HG02798 (cell line): ENCODE measurements around the gene AHNAK.

Experiments used
- ATAC-seq: cut with Tn5 transposase; IDR thresholded peaks from one replicate; pipeline ENCODE4 v1.9.1; 2021; ENCODE audit warnings: mild to moderate bottlenecking; ENCODE audit not compliant: unreplicated experiment, poor library complexity

AHNAK gene

GRCh38 chr11:62443390-62444235 is 103.0 kb downstream of the AHNAK start:
- ATAC-seq = no peak

DNA sequence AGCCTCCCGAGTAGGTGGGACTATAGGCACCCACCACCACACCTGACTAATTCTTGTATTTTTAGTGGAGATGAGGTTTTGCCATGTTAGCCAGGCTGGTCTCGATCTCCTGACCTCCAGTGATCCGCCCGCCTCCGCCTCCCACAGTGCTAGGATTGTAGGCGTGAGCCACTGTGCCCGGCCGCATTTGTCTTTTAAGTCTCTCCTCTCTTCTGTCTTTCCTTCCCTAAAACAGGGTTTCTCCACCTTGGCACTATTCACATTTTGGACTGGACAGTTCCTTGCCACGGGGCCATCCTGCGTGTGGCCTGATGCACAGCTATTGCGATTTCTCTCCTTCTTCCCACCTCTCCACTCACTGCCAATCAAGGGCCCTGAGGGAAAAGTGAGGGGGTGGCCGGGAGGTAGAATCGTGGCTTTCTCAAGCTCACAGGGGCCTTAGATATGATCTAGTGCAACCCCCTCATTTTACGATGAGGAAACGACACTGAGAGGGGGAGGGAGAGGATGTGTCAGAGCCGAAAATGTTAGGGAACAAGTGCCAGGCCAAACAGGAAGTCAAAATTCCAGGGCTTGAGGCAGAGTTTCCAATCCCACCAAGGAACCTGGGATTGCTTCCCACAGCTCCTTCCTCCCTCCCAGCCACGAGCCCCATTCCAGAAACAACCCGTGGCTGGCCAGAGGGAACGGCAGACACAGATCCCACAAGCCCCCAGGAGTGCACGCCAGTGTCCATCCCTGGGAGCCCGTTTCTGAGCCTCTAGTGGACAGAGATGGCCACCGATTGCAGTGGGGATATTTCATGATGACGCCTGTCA is 106.6 kb downstream of the AHNAK start:
- no peak for ATAC-seq

GRCh38 chr11:62438641-62439040 is 108.0 kb downstream of the AHNAK start:
- no peak for ATAC-seq

DNA sequence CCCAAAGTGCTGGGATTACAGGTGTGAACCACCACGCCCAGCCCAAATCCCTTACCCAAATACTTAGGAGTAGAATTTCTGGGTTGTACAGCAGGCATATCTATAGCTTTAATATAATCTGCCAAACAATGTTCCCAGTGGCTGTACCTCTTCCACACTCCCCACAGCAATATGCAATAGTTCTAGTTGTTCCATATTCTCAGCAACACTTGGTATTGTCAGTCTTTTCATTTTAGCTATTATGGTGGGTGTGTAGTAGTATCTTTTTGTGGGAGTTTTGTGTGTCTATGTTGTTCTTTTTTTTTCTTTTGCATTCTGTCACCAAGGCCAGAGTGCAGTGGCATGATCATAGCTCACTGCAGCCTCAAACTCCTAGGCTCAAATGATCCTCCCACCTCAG is 109.0 kb downstream of the AHNAK start:
- ATAC-seq = no peak

DNA sequence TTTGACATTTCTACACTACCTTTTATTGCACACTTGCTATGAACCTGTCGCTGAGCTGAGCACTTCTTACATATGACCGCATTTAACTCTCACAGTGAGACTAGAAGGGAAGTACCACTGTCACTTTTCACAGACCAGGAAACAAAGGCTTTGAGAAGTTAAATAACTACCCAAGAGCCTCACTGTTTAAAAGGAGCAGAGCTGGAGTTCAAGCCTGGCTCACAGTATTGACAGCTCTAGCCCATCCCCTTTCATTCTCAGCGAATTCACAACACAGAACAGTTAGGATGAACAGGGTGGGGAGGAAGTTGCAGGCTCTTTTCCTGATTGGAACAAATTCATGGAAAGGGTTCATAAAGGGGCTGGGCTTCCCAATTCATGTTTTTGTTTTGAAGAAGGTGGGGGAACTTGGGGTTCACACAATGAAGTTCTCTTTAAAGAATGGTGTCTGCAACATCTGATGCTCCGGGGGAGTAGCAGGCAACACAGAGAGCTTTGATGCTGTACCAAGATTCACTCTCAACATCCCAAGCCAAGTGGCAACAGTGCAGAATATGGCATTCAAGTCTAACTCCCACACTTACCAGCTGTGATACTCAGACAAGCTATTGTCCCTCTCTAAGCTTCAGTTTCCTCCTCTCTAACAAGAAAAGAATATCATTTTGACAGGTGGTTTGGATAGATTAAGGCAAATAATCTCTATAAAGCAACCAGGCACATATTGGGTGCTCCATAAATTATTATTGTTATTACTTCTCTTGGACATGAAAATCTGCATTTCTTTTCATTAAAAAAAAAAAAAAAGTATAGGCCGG is 110.6 kb downstream of the AHNAK start:
- ATAC-seq = no peak

- ATAC-seq = no peak
Observed at GRCh38 chr11:62433904-62434276, 112.7 kb downstream of the AHNAK start.

GRCh38 chr11:62433141-62433903 is 113.3 kb downstream of the AHNAK start:
- ATAC-seq = no peak

GRCh38 chr11:62432695-62433094 is 113.9 kb downstream of the AHNAK start:
- ATAC-seq = no peak

- ATAC-seq = no peak
Observed at GRCh38 chr11:62431171-62431901, 115.3 kb downstream of the AHNAK start.

GRCh38 chr11:62430425-62430824 is 116.2 kb downstream of the AHNAK start:
- no peak for ATAC-seq

- no peak for ATAC-seq
Observed at GRCh38 chr11:62428871-62429560, 117.6 kb downstream of the AHNAK start.

GRCh38 chr11:62427630-62428233 is 118.9 kb downstream of the AHNAK start:
- no peak for ATAC-seq

- no peak for ATAC-seq
Observed at GRCh38 chr11:62423012-62423411, 123.6 kb downstream of the AHNAK start.

DNA sequence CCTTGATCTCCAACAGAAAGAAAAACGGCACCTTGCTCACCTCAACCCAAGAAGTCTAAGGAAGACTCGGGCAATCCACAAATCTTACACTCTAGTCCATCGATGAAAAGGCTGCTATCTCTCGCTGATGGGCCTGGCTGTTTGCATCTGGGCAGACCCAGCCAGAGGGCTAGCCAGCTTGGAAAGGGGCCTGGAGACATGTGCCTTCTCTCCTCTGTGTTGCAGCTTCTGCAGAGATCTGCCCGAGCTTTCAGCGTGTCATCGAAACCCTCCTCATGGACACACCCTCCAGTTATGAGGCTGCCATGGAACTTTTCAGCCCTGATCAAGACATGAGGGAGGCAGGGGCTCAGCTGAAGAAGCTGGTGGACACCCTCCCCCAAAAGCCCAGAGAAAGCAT is 124.6 kb downstream of the AHNAK start:
- no peak for ATAC-seq

DNA sequence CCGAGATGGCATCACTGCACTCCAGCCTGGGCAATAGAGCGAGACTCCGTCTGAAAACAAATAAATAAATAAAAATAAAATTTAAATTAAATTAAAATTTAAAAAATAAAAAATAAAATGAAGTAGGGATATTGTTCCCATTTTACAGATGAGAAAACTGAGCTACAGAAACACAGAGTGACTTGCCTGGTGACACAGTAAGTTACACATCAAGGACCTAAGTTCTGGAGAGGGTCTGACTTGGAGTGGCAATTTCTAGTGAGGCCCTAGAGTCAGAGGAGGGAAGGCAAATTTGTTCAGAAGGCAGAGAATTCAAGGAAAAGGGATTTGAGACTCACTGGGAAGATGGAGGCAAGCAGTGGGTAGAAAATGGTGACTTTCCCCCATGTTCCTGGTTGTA is 125.7 kb downstream of the AHNAK start:
- ATAC-seq = no peak

- ATAC-seq = no peak
Observed at GRCh38 chr11:62419943-62420342, 126.7 kb downstream of the AHNAK start.

DNA sequence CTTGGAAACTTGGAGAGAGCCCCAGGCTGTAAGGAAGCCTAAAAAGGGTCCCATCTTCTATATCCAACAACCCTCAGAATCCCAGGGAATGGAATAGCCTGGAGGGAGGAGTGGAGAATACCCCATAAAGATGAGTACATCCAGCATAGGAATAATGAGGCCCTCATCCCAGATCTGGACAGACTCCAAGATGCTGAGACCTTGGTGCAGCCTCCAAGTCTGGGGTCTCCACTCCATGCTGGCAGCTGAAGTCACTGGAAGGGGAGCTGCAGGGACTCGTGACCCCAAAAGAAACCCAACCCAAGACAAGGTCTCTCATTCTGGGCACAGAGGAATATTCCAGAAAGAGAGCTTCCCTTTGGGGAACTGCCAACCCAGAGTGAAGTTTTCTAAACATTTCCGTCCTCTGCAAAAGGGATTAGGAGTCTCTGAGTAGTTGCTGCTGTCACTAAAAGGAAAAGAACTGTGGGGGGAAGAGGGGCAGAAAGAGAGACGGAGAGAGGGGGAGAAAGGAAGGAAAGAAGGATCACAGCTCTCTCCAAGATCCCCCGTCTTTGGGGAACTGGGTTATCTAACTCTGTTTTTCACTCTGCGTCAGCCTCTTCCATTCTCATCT is 127.2 kb downstream of the AHNAK start:
- ATAC-seq = no peak

- ATAC-seq = no peak
Observed at GRCh38 chr11:62418733-62419132, 127.9 kb downstream of the AHNAK start, which contains the start of gene SCGB1A1. SCGB1A1 (plus strand) TSS chr11:62419033; CDS start chr11:62419096, 63 bp downstream.
